Activated gamma-delta T cell (primary cell): ENCODE data around the gene NOL4L.

Experiments
- DNase-seq: peaks from one replicate; lab custom pipeline; 2025; lab: John Stamatoyannopoulos, UW

Gene NOL4L

GRCh38 chr20:32444474-32445220 is 140.5 kb downstream of the NOL4L start:
- no peak for DNase-seq

- DNase-seq: no peak
Observed at GRCh38 chr20:32443386-32443974, 141.7 kb downstream of the NOL4L start.

- DNase-seq: no peak
Observed at GRCh38 chr20:32442630-32443373, 142.3 kb downstream of the NOL4L start.

- no peak for DNase-seq
Observed at GRCh38 chr20:32441638-32442037, 143.5 kb downstream of the NOL4L start.

GRCh38 chr20:32440758-32441078 is 144.4 kb downstream of the NOL4L start:
- no peak for DNase-seq

GRCh38 chr20:32440069-32440757 is 144.9 kb downstream of the NOL4L start:
- no peak for DNase-seq

- no peak for DNase-seq
Observed at GRCh38 chr20:32439132-32439829, 145.9 kb downstream of the NOL4L start.

GRCh38 chr20:32438331-32438858 is 146.7 kb downstream of the NOL4L start:
- DNase-seq: no peak

- no peak for DNase-seq
Observed at GRCh38 chr20:32437391-32438074, 147.6 kb downstream of the NOL4L start.

- DNase-seq: no peak
Observed at GRCh38 chr20:32436968-32437367, 148.2 kb downstream of the NOL4L start.

- no peak for DNase-seq
Observed at GRCh38 chr20:32436142-32436861, 148.8 kb downstream of the NOL4L start.

GRCh38 chr20:32435449-32436107 is 149.6 kb downstream of the NOL4L start:
- DNase-seq: no peak

GRCh38 chr20:32434434-32434833 is 150.7 kb downstream of the NOL4L start:
- no peak for DNase-seq

GRCh38 chr20:32433311-32434021 is 151.7 kb downstream of the NOL4L start:
- no peak for DNase-seq

GRCh38 chr20:32432277-32432676 is 152.9 kb downstream of the NOL4L start:
- DNase-seq: no peak

GRCh38 chr20:32431457-32431856 is 153.7 kb downstream of the NOL4L start:
- DNase-seq: no peak

- DNase-seq: no peak
Observed at GRCh38 chr20:32429745-32430360, 155.3 kb downstream of the NOL4L start.

GRCh38 chr20:32429343-32429742 is 155.8 kb downstream of the NOL4L start:
- DNase-seq: no peak

GRCh38 chr20:32427996-32428395 is 157.1 kb downstream of the NOL4L start:
- no peak for DNase-seq
